Stomach (tissue), 9 donors: Measurements from ENCODE around the gene OR52M1. TPM values are rescaled to one million over a fixed set of nuclear protein-coding genes. Genes with fewer than 3 reads are reported as not detected.
A peak's percentile ranks its signal among the peaks of the same experiment; 100 is the strongest.

Experiments used
- DNase-seq, 2 donors: peaks; one replicate each; pipeline versions ENCODE4 v3.0.0 to v3.0.0-alpha.2; 2013 to 2019
- H3K27ac ChIP-seq, 5 donors: fragments of 200-600 bp in 4 of 5; sonication (generic) in 4 of 5; one replicate each; pipeline ENCODE4 v1.5.1; 2013 to 2019; ENCODE audit warnings: mild to moderate bottlenecking in 1 of 5, moderate library complexity in 1 of 5
- H3K27me3 ChIP-seq, 3 donors: fragments of 200-600 bp; sonication (generic); one replicate each; pipeline ENCODE4 v1.5.1; 2017 to 2019; ENCODE audit warnings: mixed run types in 1 of 3
- H3K36me3 ChIP-seq, 4 donors: fragments of 200-600 bp; sonication (generic); 1 replicate in 3 of 4; 2 replicates in 1 of 4; pipeline ENCODE4 v1.5.1; 2016 to 2019
- H3K4me1 ChIP-seq, 4 donors: fragments of 200-600 bp; sonication (generic); one replicate each; pipeline ENCODE4 v1.5.1; 2016 to 2019
- H3K4me3 ChIP-seq, 4 donors: fragments of 200-600 bp; sonication (generic) in 3 of 4; one replicate each; pipeline ENCODE4 v1.5.1; 2016 to 2019; ENCODE audit warnings: mild to moderate bottlenecking in 1 of 4
- H3K9me3 ChIP-seq, 4 donors: fragments of 200-600 bp; sonication (generic); one replicate each; pipeline ENCODE4 v1.5.1; 2016 to 2019
- CTCF ChIP-seq, 7 experiments: fragments of 450-650 bp in 4 of 7; fragments of 200-600 bp in 3 of 7; sonication (generic) in 3 of 7; IDR thresholded peaks; one replicate each; pipeline ENCODE4 v1.5.1; 2016 to 2019; ENCODE audit warnings: antibody characterized with exemption in 7 of 7, control low read depth in 2 of 7, mild to moderate bottlenecking in 1 of 7
- EP300 ChIP-seq: sonication (generic); formaldehyde crosslinking; IDR thresholded peaks from one replicate; pipeline ENCODE4 v1.6.1; 2017; ENCODE audit warnings: antibody characterized with exemption
- POLR2A ChIP-seq, 4 donors: fragments of 450-650 bp; IDR thresholded peaks; one replicate each; pipeline ENCODE4 v1.6.1; 2016; ENCODE audit warnings: antibody characterized with exemption in 4 of 4, control low read depth in 2 of 4, mild to moderate bottlenecking in 1 of 4, moderate library complexity in 1 of 4
- POLR2AphosphoS5 ChIP-seq, 3 donors: sonication (generic); formaldehyde crosslinking; IDR thresholded peaks; one replicate each; pipeline ENCODE4 v1.6.1; 2016; ENCODE audit warnings: antibody characterized with exemption in 3 of 3
- WGBS, 5 donors: extraction: QIAGEN DNeasy Blood & Tissue Kit in 3 of 5; methylation state at CpG; one replicate each; pipeline versions ENCODE4 v1.1.5 to v1.1.7; 2013 to 2018; 5-methylcytosine and 5-hydroxymethylcytosine counted together
- intact Hi-C: fragments of 100-400 bp; cut with DNase I; formaldehyde crosslinking; loops from one replicate; pipeline ENCODE4 v1.15.1; 2023; ENCODE audit warnings: low total_unique reads
- polyA plus RNA-seq, 3 donors: library from polyadenylated mRNA; stranded (reverse); fragments of 200-250 nt; gene quantifications; one replicate each; pipeline ENCODE4 v1.2.3, GENCODE V29; 2013
- total RNA-seq, 5 donors: library from RNA; depleted of rRNA; stranded (reverse); fragments of >200 nt; gene quantifications; one replicate each; pipeline versions ENCODE4 v1.1.0 to v1.2.3, GENCODE V29; 2014 to 2016
- donor health status: healthy with polysubstance abuse.
- donor health status: Bipolar disorder and iron deficiency.
- donor health status: healthy.

OR52M1 gene
- total and polyA plus RNA-seq, 8 donors = not detected

DNA sequence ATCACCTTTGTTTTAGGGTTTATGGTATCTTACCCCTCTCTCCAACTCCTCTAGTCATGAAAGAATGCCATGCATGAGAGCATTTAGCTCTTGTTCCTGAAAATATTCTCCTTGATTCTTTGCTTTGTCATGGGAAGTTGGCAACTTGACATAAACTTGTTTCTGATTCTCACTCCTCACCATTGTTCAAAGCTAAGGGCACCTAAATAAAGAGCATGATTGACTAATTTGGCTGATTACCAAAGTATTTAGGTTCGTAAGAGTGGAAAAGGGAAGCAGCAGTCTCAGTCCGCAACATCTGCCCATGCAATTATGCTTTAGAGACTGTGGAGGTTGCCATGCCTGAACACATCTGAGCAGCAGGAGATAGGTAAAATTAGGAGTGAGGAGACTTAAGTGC, 36.1 kb upstream of the OR52M1 start:
- Histone ChIP-seq H3K27ac (no peak overlapping the region), H3K4me1 (peaks cover 0 to 26% (median 6%) of the 10 kb centered on the region in 4 donors), H3K4me3 (no peak overlapping the region), H3K27me3 (peaks cover 0 to 3% (median 0%) of the 10 kb centered on the region in 3 donors), H3K36me3 (no peaks in the 10 kb centered on the region), H3K9me3 (no peaks in the 10 kb centered on the region)
- TF ChIP-seq CTCF (IDR thresholded peaks at IDR 0.05) (no peak), POLR2AphosphoS5 (IDR thresholded peaks at IDR 0.05) (no peak), POLR2A (IDR thresholded peaks at IDR 0.05) (no peak), EP300 (no peak)
- intact Hi-C loops = no loop called here
- no peak for DNase-seq
- 58 to 82% (median 67%) methylated on average over 2 of the region's 2 CpGs for WGBS, 5 donors

DNA sequence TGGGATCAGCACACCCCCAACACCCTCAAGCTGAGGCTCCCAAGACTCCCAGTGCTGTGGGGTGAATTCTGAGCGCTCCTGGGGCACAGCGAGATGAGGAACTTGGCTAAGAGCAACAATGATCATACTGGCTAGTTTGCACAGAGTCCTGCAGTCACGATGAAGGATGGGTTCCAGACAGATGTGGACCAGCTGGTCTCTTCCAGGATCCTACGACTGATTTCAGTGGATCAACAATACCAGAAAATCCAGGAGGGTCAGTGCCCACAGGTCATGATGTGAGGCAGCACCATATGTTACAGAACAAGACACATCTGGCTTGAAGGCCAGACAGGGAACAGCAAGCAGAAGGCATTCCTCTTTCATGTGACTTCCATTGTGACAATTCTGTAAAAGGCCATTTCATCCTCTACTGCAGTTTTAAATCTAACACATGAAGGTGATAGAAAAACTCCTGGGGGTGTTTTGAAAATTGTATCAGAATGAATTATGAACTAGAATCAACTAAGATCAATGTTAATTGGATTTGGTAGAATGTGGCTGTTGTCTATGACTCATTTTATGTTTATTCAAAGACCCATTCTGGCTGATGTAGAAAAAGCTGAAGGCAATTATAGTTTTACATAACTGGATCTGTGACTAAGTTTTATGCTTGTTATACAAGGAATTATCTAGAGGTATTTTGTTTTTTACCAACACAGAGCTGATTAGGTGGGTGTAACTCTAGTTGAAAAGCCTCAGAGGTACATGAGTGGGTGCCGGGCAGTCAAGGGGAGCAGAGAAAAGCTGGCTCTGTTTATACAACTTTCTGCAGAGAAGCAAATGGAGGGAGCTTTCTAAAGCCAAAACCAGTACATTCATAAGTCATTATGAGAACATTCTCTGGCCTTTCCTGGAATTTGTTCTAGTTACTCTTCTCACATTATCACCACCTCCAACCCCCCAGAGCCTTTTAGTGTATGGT, 33.4 kb upstream of the OR52M1 start:
- peak overlapping the region in 1 of 5 donors; percentile 32 for H3K27ac ChIP-seq
- WGBS, 5 donors = 40 to 66% (median 48%) methylated on average over 4 to 5 of the region's 5 CpGs

DNA sequence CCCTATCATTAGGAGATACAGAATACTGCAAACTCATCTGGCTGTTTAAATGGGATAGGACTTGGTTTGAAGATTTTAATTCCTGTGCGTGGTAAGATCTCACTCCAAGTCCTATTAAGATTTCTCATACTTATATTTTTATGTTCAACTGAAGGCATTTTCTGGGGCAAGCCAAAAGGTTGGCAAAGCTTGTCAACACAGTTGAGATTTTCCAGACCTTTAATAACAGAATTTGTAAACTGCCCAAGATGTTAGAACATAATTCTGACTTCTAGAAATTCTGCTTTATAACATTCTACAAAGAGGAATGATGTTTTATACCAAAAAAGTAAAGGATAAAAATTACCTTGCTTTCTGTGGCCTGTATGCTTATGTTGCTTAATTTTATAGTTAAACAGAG, 30.8 kb upstream of the OR52M1 start:
- H3K27me3 ChIP-seq = no peaks in the 10 kb centered on the region
- TF ChIP-seq POLR2AphosphoS5 (IDR thresholded peaks at IDR 0.05) = no peak
- no peak for TF ChIP-seq EP300
- TF ChIP-seq POLR2A (IDR thresholded peaks at IDR 0.05) = no peak
- TF ChIP-seq CTCF (IDR thresholded peaks at IDR 0.05) = no peak
- no peak overlapping the region for H3K27ac ChIP-seq
- 70 to 90% (median 79%) methylated on average over 1 of the region's 1 CpG for WGBS, 5 donors
- intact Hi-C loops = no loop called here
- no peaks in the 10 kb centered on the region for H3K36me3 ChIP-seq
- peaks cover 0 to 34% (median 6%) of the 10 kb centered on the region in 4 donors for H3K4me1 ChIP-seq
- no peak overlapping the region for H3K4me3 ChIP-seq
- H3K9me3 ChIP-seq = no peaks in the 10 kb centered on the region
- no peak for DNase-seq

More for the DNA sequence above, 33.4 kb upstream of the OR52M1 start:
- TF ChIP-seq POLR2AphosphoS5 (IDR thresholded peaks at IDR 0.05) (no peak), POLR2A (IDR thresholded peaks at IDR 0.05) (no peak), CTCF (IDR thresholded peaks at IDR 0.05) (no peak), EP300 (no peak)
- peaks cover 0 to 34% (median 6%) of the 10 kb centered on the region in 4 donors for H3K4me1 ChIP-seq
- H3K27me3 ChIP-seq = no peaks in the 10 kb centered on the region
- H3K36me3 ChIP-seq = no peaks in the 10 kb centered on the region
- H3K9me3 ChIP-seq = no peaks in the 10 kb centered on the region
- intact Hi-C loops = no loop called here
- no peak overlapping the region for H3K4me3 ChIP-seq
- no peak for DNase-seq

GRCh38 chr11:4522339-4522738, 22.7 kb upstream of the OR52M1 start:
- WGBS, 5 donors = 49 to 72% (median 55%) methylated on average over 2 of the region's 2 CpGs
- intact Hi-C loops = no loop called here

More at GRCh38 chr11:4522339-4522738, 22.7 kb upstream of the OR52M1 start:
- no peaks in the 10 kb centered on the region for H3K36me3 ChIP-seq
- no peak overlapping the region for H3K27ac ChIP-seq
- H3K9me3 ChIP-seq = no peaks in the 10 kb centered on the region
- DNase-seq = no peak
- H3K4me1 ChIP-seq = no peaks in the 10 kb centered on the region
- TF ChIP-seq POLR2AphosphoS5 (IDR thresholded peaks at IDR 0.05) (no peak), EP300 (no peak), CTCF (IDR thresholded peaks at IDR 0.05) (no peak)
- peaks cover 0 to 10% (median 0%) of the 10 kb centered on the region in 3 donors for H3K27me3 ChIP-seq
- H3K4me3 ChIP-seq = no peak overlapping the region
